ENCODE measurements around the gene CNTNAP2.

- TF ChIP-seq TAF1 (IDR thresholded peaks at IDR 0.05; ENCODE audit: low read depth, low read length) (no peak), PAX5 (IDR thresholded peaks at IDR 0.05; ENCODE audit: insufficient read depth, low read length, severe bottlenecking) (no peak), SPI1 (IDR thresholded peaks at IDR 0.05; ENCODE audit: low read depth, low read length) (no peak), POLR2A (IDR thresholded peaks at IDR 0.05; ENCODE audit: low read depth, low read length) (no peak), POU2F2 (IDR thresholded peaks at IDR 0.05; ENCODE audit: low read depth, low read length) (no peak), POLR2AphosphoS5 (IDR thresholded peaks at IDR 0.05; ENCODE audit: low read depth, low read length) (no peak)
These were observed 2212.3 kb downstream of the CNTNAP2 start for GRCh38 chr7:148328906-148329305.
